ENCODE results near the gene STYXL1. TPM values are rescaled to one million over a fixed set of nuclear protein-coding genes. Genes with fewer than 3 reads are reported as not detected.

Gene STYXL1
- total and polyA plus RNA-seq, 4 donors: 16.4 to 27.5 (median 17.1) TPM

DNA sequence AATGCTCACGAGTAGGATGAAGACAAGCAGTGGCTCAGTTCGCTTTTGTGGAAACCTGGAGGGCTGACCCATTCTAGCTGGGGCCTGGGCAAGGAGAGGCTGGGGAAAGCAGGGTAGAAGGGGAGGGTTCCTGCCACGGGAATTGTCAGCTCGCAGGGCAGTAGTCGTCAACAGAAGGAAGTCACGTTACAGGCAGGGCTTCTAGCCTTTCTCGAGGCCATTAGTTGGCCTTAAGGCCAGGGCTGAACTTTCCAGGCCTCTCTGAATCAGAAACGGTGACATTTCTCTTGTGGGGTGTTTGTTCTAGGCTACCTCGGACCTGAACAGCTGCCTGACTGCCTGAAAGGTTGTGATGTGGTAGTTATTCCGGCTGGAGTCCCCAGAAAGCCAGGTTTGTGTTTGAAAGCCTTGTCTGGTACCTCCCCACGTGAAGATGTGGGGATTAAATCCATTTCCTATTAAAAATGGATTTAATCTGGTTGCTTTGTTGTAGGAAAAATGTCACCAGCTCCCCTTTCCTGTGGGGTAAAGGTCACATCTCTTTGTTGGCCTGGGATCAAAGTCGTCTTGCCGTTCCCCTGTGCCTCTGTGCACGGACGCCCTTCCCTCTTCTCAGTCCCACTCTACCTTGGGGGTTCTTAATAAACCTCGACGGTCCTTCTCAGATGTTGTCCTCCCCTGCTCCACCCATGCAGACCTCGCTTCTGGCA lies 9.5 kb upstream of the STYXL1 start:
- no peak for DNase-seq (ENCODE audit: low spot score)
- TF ChIP-seq, protein P1, sequence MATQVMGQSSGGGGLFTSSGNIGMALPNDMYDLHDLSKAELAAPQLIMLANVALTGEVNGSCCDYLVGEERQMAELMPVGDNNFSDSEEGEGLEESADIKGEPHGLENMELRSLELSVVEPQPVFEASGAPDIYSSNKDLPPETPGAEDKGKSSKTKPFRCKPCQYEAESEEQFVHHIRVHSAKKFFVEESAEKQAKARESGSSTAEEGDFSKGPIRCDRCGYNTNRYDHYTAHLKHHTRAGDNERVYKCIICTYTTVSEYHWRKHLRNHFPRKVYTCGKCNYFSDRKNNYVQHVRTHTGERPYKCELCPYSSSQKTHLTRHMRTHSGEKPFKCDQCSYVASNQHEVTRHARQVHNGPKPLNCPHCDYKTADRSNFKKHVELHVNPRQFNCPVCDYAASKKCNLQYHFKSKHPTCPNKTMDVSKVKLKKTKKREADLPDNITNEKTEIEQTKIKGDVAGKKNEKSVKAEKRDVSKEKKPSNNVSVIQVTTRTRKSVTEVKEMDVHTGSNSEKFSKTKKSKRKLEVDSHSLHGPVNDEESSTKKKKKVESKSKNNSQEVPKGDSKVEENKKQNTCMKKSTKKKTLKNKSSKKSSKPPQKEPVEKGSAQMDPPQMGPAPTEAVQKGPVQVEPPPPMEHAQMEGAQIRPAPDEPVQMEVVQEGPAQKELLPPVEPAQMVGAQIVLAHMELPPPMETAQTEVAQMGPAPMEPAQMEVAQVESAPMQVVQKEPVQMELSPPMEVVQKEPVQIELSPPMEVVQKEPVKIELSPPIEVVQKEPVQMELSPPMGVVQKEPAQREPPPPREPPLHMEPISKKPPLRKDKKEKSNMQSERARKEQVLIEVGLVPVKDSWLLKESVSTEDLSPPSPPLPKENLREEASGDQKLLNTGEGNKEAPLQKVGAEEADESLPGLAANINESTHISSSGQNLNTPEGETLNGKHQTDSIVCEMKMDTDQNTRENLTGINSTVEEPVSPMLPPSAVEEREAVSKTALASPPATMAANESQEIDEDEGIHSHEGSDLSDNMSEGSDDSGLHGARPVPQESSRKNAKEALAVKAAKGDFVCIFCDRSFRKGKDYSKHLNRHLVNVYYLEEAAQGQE (IDR thresholded peaks at IDR 0.05): no peak
- TF ChIP-seq TAF1 (conservative IDR thresholded peaks at IDR 0.05) (no peak), RAD21 (IDR thresholded peaks at IDR 0.05) (no peak), SP1 (IDR thresholded peaks at IDR 0.05) (no peak), HNF4A (conservative IDR thresholded peaks at IDR 0.05) (no peak), HNF4G (IDR thresholded peaks at IDR 0.05) (no peak), FOXA2 (IDR thresholded peaks at IDR 0.05) (no peak), JUND (IDR thresholded peaks at IDR 0.05) (no peak), RXRA (IDR thresholded peaks at IDR 0.05) (no peak), EGR1 (IDR thresholded peaks at IDR 0.05; ENCODE audit: low read depth in 2 of 2) (no peak), GABPA (IDR thresholded peaks at IDR 0.05 in 1 of 2, conservative IDR thresholded peaks at IDR 0.05 in 1 of 2) (no peak), FOXA1 (IDR thresholded peaks at IDR 0.05) (no peak)
- TF ChIP-seq, protein P2, sequence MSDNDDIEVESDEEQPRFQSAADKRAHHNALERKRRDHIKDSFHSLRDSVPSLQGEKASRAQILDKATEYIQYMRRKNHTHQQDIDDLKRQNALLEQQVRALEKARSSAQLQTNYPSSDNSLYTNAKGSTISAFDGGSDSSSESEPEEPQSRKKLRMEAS (IDR thresholded peaks at IDR 0.05): no peak
- Histone ChIP-seq H3K36me3 (ENCODE audit: control insufficient read depth in 4 of 4, insufficient read depth in 3 of 4, low read depth in 1 of 4, low read length in 3 of 4) (peaks cover 6 to 50% (median 22%) of the 10 kb centered on the region in 4 donors), H3K27me3 (ENCODE audit: control insufficient read depth in 4 of 4, insufficient read depth in 4 of 4, low read length in 3 of 4) (no peaks in the 10 kb centered on the region), H3K9ac (ENCODE audit: low read depth in 1 of 2, low read length in 2 of 2) (peak overlapping the region in 1 of 2 donors; percentile 7), H3K9me3 (ENCODE audit: control insufficient read depth in 4 of 4, low read length in 3 of 4) (no peaks in the 10 kb centered on the region), H3K27ac (ENCODE audit: low read depth in 1 of 2, low read length in 2 of 2) (peak overlapping the region; percentile 89 to 92), H3K4me3 (ENCODE audit: low read depth in 1 of 3, low read length in 3 of 3) (no peak overlapping the region), H3K4me1 (ENCODE audit: control insufficient read depth in 4 of 4, insufficient read depth in 4 of 4, low read length in 3 of 4) (peaks cover 13 to 53% (median 34%) of the 10 kb centered on the region in 4 donors)
- WGBS: 51% methylated on average over 18 of the region's 18 CpGs

GRCh38 chr7:76056241-76056640 lies 8.4 kb upstream of the STYXL1 start:
- peaks cover 3 to 43% (median 18%) of the 10 kb centered on the region in 4 donors for H3K36me3 ChIP-seq (ENCODE audit: control insufficient read depth in 4 of 4, insufficient read depth in 3 of 4, low read depth in 1 of 4, low read length in 3 of 4)
- H3K4me1 ChIP-seq (ENCODE audit: control insufficient read depth in 4 of 4, insufficient read depth in 4 of 4, low read length in 3 of 4): peaks cover 13 to 49% (median 32%) of the 10 kb centered on the region in 4 donors
- WGBS: 87% methylated on average over 7 of the region's 7 CpGs
- DNase-seq (ENCODE audit: low spot score): no peak
- H3K27me3 ChIP-seq (ENCODE audit: control insufficient read depth in 4 of 4, insufficient read depth in 4 of 4, low read length in 3 of 4): no peaks in the 10 kb centered on the region
- peak overlapping the region; percentile 89 to 92 for H3K27ac ChIP-seq (ENCODE audit: low read depth in 1 of 2, low read length in 2 of 2)
- H3K4me3 ChIP-seq (ENCODE audit: low read depth in 1 of 3, low read length in 3 of 3): no peak overlapping the region
- no peak for TF ChIP-seq SP1 (IDR thresholded peaks at IDR 0.05)
- TF ChIP-seq, protein P3, sequence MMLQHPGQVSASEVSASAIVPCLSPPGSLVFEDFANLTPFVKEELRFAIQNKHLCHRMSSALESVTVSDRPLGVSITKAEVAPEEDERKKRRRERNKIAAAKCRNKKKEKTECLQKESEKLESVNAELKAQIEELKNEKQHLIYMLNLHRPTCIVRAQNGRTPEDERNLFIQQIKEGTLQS (IDR thresholded peaks at IDR 0.05): no peak
- TF ChIP-seq JUND (IDR thresholded peaks at IDR 0.05): no peak
- TF ChIP-seq, protein P2 (IDR thresholded peaks at IDR 0.05): no peak
- H3K9me3 ChIP-seq (ENCODE audit: control insufficient read depth in 4 of 4, low read length in 3 of 4): no peaks in the 10 kb centered on the region
- H3K9ac ChIP-seq (ENCODE audit: low read depth in 1 of 2, low read length in 2 of 2): no peak overlapping the region

Measured in liver (tissue), 9 donors.